Fibroblast of pulmonary artery (primary cell): ENCODE data around the gene ZNF32.
A peak's percentile ranks its signal among the peaks of the same experiment; 100 is the strongest.

Source experiments
- DNase-seq: peaks from one replicate; pipeline ENCODE4 v3.0.0-alpha.2; 2010; ENCODE audit warnings: low read depth
- H3K4me3 ChIP-seq: replicated peaks from 2 replicates; pipeline ENCODE4 v1.5.1; 2011; ENCODE audit warnings: low read depth, mild to moderate bottlenecking, control low read depth, low read length, moderate library complexity
- CTCF ChIP-seq: IDR thresholded peaks from 2 replicates; pipeline ENCODE4 v1.5.1; 2011; ENCODE audit warnings: mild to moderate bottlenecking, control low read depth, low read length, inconsistent platforms; ENCODE audit errors: missing control alignments

Gene ZNF32

GRCh38 chr10:43687373-43687772 lies 38.7 kb upstream of the ZNF32 start:
- DNase-seq = no peak
- no peak overlapping the region for H3K4me3 ChIP-seq
- no peak for TF ChIP-seq CTCF

GRCh38 chr10:43686414-43686813 lies 37.7 kb upstream of the ZNF32 start:
- no peak overlapping the region for H3K4me3 ChIP-seq
- TF ChIP-seq CTCF = peak; percentile 8
- DNase-seq = no peak

GRCh38 chr10:43685744-43686143 lies 37.1 kb upstream of the ZNF32 start:
- TF ChIP-seq CTCF = no peak
- H3K4me3 ChIP-seq = no peak overlapping the region
- DNase-seq = no peak

GRCh38 chr10:43684292-43684559 lies 35.5 kb upstream of the ZNF32 start:
- no peak for DNase-seq
- no peak overlapping the region for H3K4me3 ChIP-seq
- no peak for TF ChIP-seq CTCF

GRCh38 chr10:43683451-43684291 lies 35.0 kb upstream of the ZNF32 start:
- peak; percentile 13 for DNase-seq
- peak; percentile 51 for TF ChIP-seq CTCF
- H3K4me3 ChIP-seq = no peak overlapping the region

GRCh38 chr10:43682956-43683355 lies 34.3 kb upstream of the ZNF32 start:
- H3K4me3 ChIP-seq = no peak overlapping the region
- no peak for TF ChIP-seq CTCF
- DNase-seq = no peak

GRCh38 chr10:43681721-43682120 lies 33.0 kb upstream of the ZNF32 start:
- no peak for DNase-seq
- no peak for TF ChIP-seq CTCF
- no peak overlapping the region for H3K4me3 ChIP-seq
